ENCODE measurements around the gene FGF11. TPM values are rescaled to one million over a fixed set of nuclear protein-coding genes. Genes with fewer than 3 reads are reported as not detected.

Gene FGF11
- polyA plus RNA-seq, 2 of the 4 experiments (the other 2 are of a cell fraction): 1.4 to 1.8 TPM

DNA sequence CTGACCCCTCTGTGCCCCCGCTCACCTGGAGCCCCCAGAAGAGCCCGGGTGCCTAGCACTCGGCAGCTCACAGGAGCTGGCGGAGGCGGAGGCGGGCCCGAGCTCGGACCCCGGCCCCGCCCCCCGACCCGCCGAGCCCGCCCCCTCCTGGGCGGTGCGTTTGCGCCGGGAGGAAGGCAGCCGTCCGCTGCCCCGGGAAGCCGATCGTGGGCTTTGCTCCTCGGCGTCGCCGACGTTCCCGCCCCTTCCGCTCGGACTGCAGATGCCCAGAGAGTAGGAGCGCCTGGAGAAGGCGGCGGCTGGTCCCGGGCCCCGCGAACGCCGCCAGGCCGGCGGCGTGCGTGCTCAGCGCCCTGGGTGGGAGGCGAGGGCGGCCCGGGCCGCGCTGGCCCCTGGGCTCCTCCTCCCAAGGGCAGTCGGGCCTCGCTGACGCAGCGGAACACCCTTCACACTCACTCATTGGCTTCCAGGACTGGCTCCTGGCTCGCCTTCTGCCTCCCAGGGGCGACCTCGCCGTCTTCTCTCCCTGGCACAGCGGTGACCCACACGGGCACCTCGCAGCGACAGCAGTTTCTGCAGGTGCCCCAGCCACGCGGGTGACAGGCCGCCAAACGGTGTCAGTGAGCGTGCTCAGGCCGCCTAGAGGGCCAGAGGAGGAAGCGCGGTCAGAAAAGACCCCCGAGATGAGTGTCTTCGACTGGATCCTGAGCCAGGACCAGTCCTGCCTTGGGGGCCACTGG, 44.7 kb upstream of the FGF11 start, which contains the start of gene PLSCR3:
PLSCR3 (minus strand) TSS at position 74 of the 740 bp plus-strand sequence. CDS start 415 bp downstream, outside the sequence.
- H3K4me3 ChIP-seq: peak within 1 kb of the TSS; percentile 71
- ATAC-seq (peak; percentile 90 to 91), FAIRE-seq (peak; percentile 72), DNase-seq (ENCODE audit: low read depth in 1 of 2, low spot score in 1 of 2) (peak; percentile 83 to 91)
- H3K27ac ChIP-seq: peak within 1 kb of the TSS; percentile 83 to 92
- 2% methylated on average over 39 of the region's 71 CpGs for WGBS (ENCODE audit: missing lambda C conversion rate)
- H3K4me2 ChIP-seq: peak within 1 kb of the TSS; percentile 88
- CTCF ChIA-PET: interaction anchor here (0.7 to 17.1 kb wide), 7 partner anchors 8 to 166 kb away, joined by 3 to 139 read pairs (median 6); partner anchors contain the start of genes KCTD11, TMEM102, TMEM256 and TMEM95
- peaks cover 10% of the 10 kb centered on the region; the same call in 1 of the 3 replicates for H3K4me1 ChIP-seq
- TF ChIP-seq, protein P1, sequence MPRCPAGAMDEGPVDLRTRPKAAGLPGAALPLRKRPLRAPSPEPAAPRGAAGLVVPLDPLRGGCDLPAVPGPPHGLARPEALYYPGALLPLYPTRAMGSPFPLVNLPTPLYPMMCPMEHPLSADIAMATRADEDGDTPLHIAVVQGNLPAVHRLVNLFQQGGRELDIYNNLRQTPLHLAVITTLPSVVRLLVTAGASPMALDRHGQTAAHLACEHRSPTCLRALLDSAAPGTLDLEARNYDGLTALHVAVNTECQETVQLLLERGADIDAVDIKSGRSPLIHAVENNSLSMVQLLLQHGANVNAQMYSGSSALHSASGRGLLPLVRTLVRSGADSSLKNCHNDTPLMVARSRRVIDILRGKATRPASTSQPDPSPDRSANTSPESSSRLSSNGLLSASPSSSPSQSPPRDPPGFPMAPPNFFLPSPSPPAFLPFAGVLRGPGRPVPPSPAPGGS (IDR thresholded peaks at IDR 0.05): peak; percentile 97
- TF ChIP-seq HOXB13 (CRISPR knock-in tag; IDR thresholded peaks at IDR 0.05; ENCODE audit: low read depth) (peak; percentile 85), HOXB5 (CRISPR knock-in tag; IDR thresholded peaks at IDR 0.05) (peak; percentile 80; the same call in 1 of the 2 replicates), EHF (CRISPR knock-in tag; IDR thresholded peaks at IDR 0.05) (peak; percentile 63; the same call in 1 of the 2 replicates), TP53 (CRISPR knock-in tag; IDR thresholded peaks at IDR 0.05) (0 out of 2 replicates have a peak, but pooled peaks have one; percentile 46), RFX5 (IDR thresholded peaks at IDR 0.05) (0 out of 2 replicates have a peak, but pooled peaks have one; percentile 64), PHF8 (IDR thresholded peaks at IDR 0.05; ENCODE audit: borderline replicate concordance, low read depth) (peak; percentile 71; the same call in 1 of the 2 replicates), SREBF2 (IDR thresholded peaks at IDR 0.05) (no peak), MAFK (IDR thresholded peaks at IDR 0.05; ENCODE audit: partially characterized antibody) (peak; percentile 94), FOSB (CRISPR knock-in tag; IDR thresholded peaks at IDR 0.05) (no peak), MYC (IDR thresholded peaks at IDR 0.05; ENCODE audit: borderline replicate concordance, low read length) (peak; percentile 70; the same call in 1 of the 2 replicates), FOSL2 (IDR thresholded peaks at IDR 0.05) (no peak), FOSL2 (CRISPR knock-in tag; IDR thresholded peaks at IDR 0.05) (no peak), JUN (IDR thresholded peaks at IDR 0.05) (peak; percentile 87 to 93; a peak in 4 of 5 replicates), POLR2A (IDR thresholded peaks at IDR 0.05; ENCODE audit: low read length) (peak; percentile 93)
- TF ChIP-seq, protein P2, sequence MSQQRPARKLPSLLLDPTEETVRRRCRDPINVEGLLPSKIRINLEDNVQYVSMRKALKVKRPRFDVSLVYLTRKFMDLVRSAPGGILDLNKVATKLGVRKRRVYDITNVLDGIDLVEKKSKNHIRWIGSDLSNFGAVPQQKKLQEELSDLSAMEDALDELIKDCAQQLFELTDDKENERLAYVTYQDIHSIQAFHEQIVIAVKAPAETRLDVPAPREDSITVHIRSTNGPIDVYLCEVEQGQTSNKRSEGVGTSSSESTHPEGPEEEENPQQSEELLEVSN (IDR thresholded peaks at IDR 0.05; ENCODE audit: borderline replicate concordance, low read depth): peak; percentile 85
- TF ChIP-seq, protein P3, sequence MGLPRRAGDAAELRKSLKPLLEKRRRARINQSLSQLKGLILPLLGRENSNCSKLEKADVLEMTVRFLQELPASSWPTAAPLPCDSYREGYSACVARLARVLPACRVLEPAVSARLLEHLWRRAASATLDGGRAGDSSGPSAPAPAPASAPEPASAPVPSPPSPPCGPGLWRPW (IDR thresholded peaks at IDR 0.05): no peak
- TF ChIP-seq, protein P4, sequence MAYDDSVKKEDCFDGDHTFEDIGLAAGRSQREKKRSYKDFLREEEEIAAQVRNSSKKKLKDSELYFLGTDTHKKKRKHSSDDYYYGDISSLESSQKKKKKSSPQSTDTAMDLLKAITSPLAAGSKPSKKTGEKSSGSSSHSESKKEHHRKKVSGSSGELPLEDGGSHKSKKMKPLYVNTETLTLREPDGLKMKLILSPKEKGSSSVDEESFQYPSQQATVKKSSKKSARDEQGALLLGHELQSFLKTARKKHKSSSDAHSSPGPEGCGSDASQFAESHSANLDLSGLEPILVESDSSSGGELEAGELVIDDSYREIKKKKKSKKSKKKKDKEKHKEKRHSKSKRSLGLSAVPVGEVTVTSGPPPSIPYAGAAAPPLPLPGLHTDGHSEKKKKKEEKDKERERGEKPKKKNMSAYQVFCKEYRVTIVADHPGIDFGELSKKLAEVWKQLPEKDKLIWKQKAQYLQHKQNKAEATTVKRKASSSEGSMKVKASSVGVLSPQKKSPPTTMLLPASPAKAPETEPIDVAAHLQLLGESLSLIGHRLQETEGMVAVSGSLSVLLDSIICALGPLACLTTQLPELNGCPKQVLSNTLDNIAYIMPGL (CRISPR knock-in tag; IDR thresholded peaks at IDR 0.05; ENCODE audit: borderline replicate concordance): no peak
- TF ChIP-seq, protein P5, sequence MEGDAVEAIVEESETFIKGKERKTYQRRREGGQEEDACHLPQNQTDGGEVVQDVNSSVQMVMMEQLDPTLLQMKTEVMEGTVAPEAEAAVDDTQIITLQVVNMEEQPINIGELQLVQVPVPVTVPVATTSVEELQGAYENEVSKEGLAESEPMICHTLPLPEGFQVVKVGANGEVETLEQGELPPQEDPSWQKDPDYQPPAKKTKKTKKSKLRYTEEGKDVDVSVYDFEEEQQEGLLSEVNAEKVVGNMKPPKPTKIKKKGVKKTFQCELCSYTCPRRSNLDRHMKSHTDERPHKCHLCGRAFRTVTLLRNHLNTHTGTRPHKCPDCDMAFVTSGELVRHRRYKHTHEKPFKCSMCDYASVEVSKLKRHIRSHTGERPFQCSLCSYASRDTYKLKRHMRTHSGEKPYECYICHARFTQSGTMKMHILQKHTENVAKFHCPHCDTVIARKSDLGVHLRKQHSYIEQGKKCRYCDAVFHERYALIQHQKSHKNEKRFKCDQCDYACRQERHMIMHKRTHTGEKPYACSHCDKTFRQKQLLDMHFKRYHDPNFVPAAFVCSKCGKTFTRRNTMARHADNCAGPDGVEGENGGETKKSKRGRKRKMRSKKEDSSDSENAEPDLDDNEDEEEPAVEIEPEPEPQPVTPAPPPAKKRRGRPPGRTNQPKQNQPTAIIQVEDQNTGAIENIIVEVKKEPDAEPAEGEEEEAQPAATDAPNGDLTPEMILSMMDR (IDR thresholded peaks at IDR 0.05): peak; percentile 28
- TF ChIP-seq, protein P6, sequence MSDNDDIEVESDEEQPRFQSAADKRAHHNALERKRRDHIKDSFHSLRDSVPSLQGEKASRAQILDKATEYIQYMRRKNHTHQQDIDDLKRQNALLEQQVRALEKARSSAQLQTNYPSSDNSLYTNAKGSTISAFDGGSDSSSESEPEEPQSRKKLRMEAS (IDR thresholded peaks at IDR 0.05): peak; percentile 86
- TF ChIP-seq, protein P7, sequence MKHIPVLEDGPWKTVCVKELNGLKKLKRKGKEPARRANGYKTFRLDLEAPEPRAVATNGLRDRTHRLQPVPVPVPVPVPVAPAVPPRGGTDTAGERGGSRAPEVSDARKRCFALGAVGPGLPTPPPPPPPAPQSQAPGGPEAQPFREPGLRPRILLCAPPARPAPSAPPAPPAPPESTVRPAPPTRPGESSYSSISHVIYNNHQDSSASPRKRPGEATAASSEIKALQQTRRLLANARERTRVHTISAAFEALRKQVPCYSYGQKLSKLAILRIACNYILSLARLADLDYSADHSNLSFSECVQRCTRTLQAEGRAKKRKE (CRISPR knock-in tag; IDR thresholded peaks at IDR 0.05; ENCODE audit: low read depth): 0 out of 2 replicates have a peak, but pooled peaks have one; percentile 48
- no peaks in the 10 kb centered on the region for H3K9me3 ChIP-seq
- POLR2A ChIA-PET: interaction anchor here (0.6 to 2.9 kb wide), 12 partner anchors 9 to 166 kb away, joined by 3 to 26 read pairs (median 4); partner anchors contain the start of genes KCTD11, NEURL4, POLR2A and TMEM102
